K562 (cell line): ENCODE data around the gene BICC1. TPM values are rescaled to one million over a fixed set of nuclear protein-coding genes. Genes with fewer than 3 reads are reported as not detected.

ENCODE experiments used
- ATAC-seq: fragments of 200-7000 bp; cut with Tn5 transposase; 3 replicates; pipeline ENCODE4 v1.9.1; 2020; ENCODE audit warnings: moderate library complexity
- BruUV-seq: library from RNA; stranded (reverse); fragments of 400-500 nt; replicated peaks from 2 replicates; lab custom pipeline; 2021; lab: Mats Ljungman, UMichigan
- CTCF ChIA-PET: fragments of 300-600 bp; formaldehyde crosslinking; extraction: SDS; loops from one replicate; lab custom pipeline; 2021; ENCODE audit warnings: low intra/inter-chr PET ratio; lab: Yijun Ruan, JAX
- POLR2A ChIA-PET: fragments of 300-600, 350-650 bp; sonication (Branson Sonifier 250); formaldehyde crosslinking; extraction: SDS; loops from one replicate; lab custom pipeline; 2021; ENCODE audit warnings: antibody characterized with exemption, inconsistent platforms; lab: Yijun Ruan, JAX
- DNase-seq, 4 experiments: peaks; one replicate each; pipeline versions ENCODE4 v3.0.0 to v3.0.0-alpha.2; 2011 to 2018; ENCODE audit warnings: low spot score in 3 of 4, mixed read lengths in 3 of 4; ENCODE audit errors: extremely low read depth in 1 of 4
- FAIRE-seq: peaks from 2 replicates; lab custom pipeline; 2011; peaks lifted over from hg19 to GRCh38; lab: Jason Lieb, UNC
- H2AFZ ChIP-seq: 2 replicates; pipeline ENCODE4 v1.6.0; 2011; ENCODE audit warnings: low read depth, low read length, control low read depth, inconsistent platforms
- H3K27ac ChIP-seq: fragments of 200-600 bp; 3 replicates; pipeline ENCODE4 v1.8.0; 2011; ENCODE audit warnings: low read depth, mild to moderate bottlenecking, control low read depth, inconsistent platforms, low read length, moderate library complexity, mixed read lengths; ENCODE audit errors: extremely low read depth
- H3K27me3 ChIP-seq, 2 experiments: fragments of 300-600 bp in 1 of 2; 2 replicates in 1 of 2; 3 replicates in 1 of 2; pipeline versions ENCODE4 v1.6.0 to v1.8.0; 2011; ENCODE audit warnings: inconsistent platforms in 2 of 2, low read length in 2 of 2, mild to moderate bottlenecking in 1 of 2, mixed read lengths in 1 of 2, moderate library complexity in 1 of 2; ENCODE audit not compliant: control insufficient read depth in 2 of 2, insufficient read depth in 2 of 2
- H3K36me3 ChIP-seq: fragments of 300-600 bp; 3 replicates; pipeline ENCODE4 v1.8.0; 2011; ENCODE audit warnings: mild to moderate bottlenecking, low read length, inconsistent platforms; ENCODE audit not compliant: control insufficient read depth, insufficient read depth
- H3K4me1 ChIP-seq, 2 experiments: fragments of 200-600 bp in 1 of 2; replicated peaks in 1 of 2; 2 replicates in 1 of 2; 3 replicates in 1 of 2; pipeline versions ENCODE4 v1.5.1 to v1.8.0; 2011; ENCODE audit warnings: inconsistent platforms in 2 of 2, low read length in 2 of 2, mild to moderate bottlenecking in 1 of 2, mixed read lengths in 1 of 2, moderate library complexity in 1 of 2; ENCODE audit not compliant: control insufficient read depth in 2 of 2, insufficient read depth in 2 of 2
- H3K4me2 ChIP-seq: 2 replicates; pipeline ENCODE4 v1.6.1; 2011; ENCODE audit warnings: low read length, control low read depth, inconsistent platforms, mixed read lengths; ENCODE audit not compliant: insufficient read depth
- H3K4me3 ChIP-seq: fragments of 200-600 bp; sonication (generic), shearing (Covaris generic); 2 replicates; pipeline ENCODE4 v1.5.1; 2016; ENCODE audit warnings: control low read depth, inconsistent platforms
- H3K79me2 ChIP-seq: fragments of 200-600 bp; 3 replicates; pipeline ENCODE4 v1.8.0; 2011; ENCODE audit warnings: low read length, inconsistent platforms; ENCODE audit not compliant: control insufficient read depth, insufficient read depth
- H3K9ac ChIP-seq, 2 experiments: 2 replicates each; pipeline versions ENCODE4 v1.6.0 to v1.6.1; 2011; ENCODE audit warnings: low read depth in 2 of 2, low read length in 2 of 2, control low read depth in 1 of 2, inconsistent platforms in 1 of 2, mild to moderate bottlenecking in 1 of 2, mixed read lengths in 1 of 2; ENCODE audit not compliant: insufficient read depth in 1 of 2
- H3K9me1 ChIP-seq: one replicate; pipeline ENCODE4 v1.6.0; 2011; ENCODE audit warnings: inconsistent platforms, mild to moderate bottlenecking, low read length, moderate library complexity; ENCODE audit not compliant: control insufficient read depth, insufficient read depth
- H3K9me3 ChIP-seq: replicated peaks from 2 replicates; pipeline ENCODE4 v1.5.1; 2011; ENCODE audit warnings: low read depth, low read length, inconsistent platforms; ENCODE audit not compliant: control insufficient read depth, insufficient read depth
- H4K20me1 ChIP-seq: replicated peaks from 2 replicates; pipeline ENCODE4 v1.6.1; 2011; ENCODE audit warnings: low read length, inconsistent platforms, mixed read lengths; ENCODE audit not compliant: control insufficient read depth, insufficient read depth
- BCL6 ChIP-seq: fragments of 250-450 bp; sonication (Bioruptor Pico); IDR thresholded peaks from 2 replicates; pipeline ENCODE4 v1.4.0; 2020
- CBX2 ChIP-seq: fragments of 200-600 bp; sonication (generic); IDR thresholded peaks from one replicate; pipeline ENCODE4 v1.6.1; 2012; ENCODE audit warnings: mild to moderate bottlenecking, low read length, inconsistent platforms; ENCODE audit not compliant: insufficient read depth, poor library complexity, severe bottlenecking
- E2F8 ChIP-seq: fragments of 450-650 bp; IDR thresholded peaks from 2 replicates; pipeline ENCODE4 v1.7.1; 2018; ENCODE audit warnings: mild to moderate bottlenecking, low read depth; ENCODE audit not compliant: partially characterized antibody
- GATAD2B ChIP-seq: fragments of 450-650 bp; IDR thresholded peaks from 2 replicates; pipeline ENCODE4 v1.6.1; 2017; ENCODE audit warnings: mild to moderate bottlenecking, borderline replicate concordance
- HINFP ChIP-seq: fragments of 450-650 bp; conservative IDR thresholded peaks from 2 replicates; pipeline ENCODE4 v1.6.1; 2016; ENCODE audit warnings: missing genetic modification characterization, low read depth, mild to moderate bottlenecking, control low read depth, missing compliant biosample characterization
- HMG20B ChIP-seq: fragments of 250-450 bp; sonication (Bioruptor Pico); IDR thresholded peaks from 2 replicates; pipeline ENCODE4 v1.5.0; 2021; ENCODE audit warnings: mild to moderate bottlenecking
- PURB ChIP-seq: sonication (generic); formaldehyde crosslinking; IDR thresholded peaks from 2 replicates; pipeline ENCODE4 v1.9.0; 2021; ENCODE audit warnings: low read depth, mild to moderate bottlenecking, missing genetic modification reagents
- SETDB1 ChIP-seq: IDR thresholded peaks from one replicate; pipeline ENCODE4 v1.6.1; 2012; ENCODE audit warnings: low read length, control low read depth, inconsistent platforms
- TAF7 ChIP-seq: fragments of 450-650 bp; IDR thresholded peaks from 2 replicates; pipeline ENCODE4 v1.6.1; 2016; ENCODE audit warnings: missing genetic modification characterization, missing compliant biosample characterization
- ZNF143 ChIP-seq: sonication (generic); formaldehyde crosslinking; IDR thresholded peaks from 2 replicates; pipeline ENCODE4 v1.9.0; 2022; ENCODE audit warnings: mild to moderate bottlenecking, missing genetic modification reagents
- ZNF277 ChIP-seq: fragments of 250-450 bp; sonication (Bioruptor Pico); IDR thresholded peaks from 2 replicates; pipeline ENCODE4 v1.8.0; 2022; ENCODE audit warnings: inconsistent platforms, mild to moderate bottlenecking, moderate library complexity, borderline replicate concordance
- WGBS: fragments of 100-300 bp; shearing (Covaris generic); methylation state at CpG from one replicate; pipeline ENCODE4 v1.1.6; 2016; ENCODE audit warnings: low coverage, mixed read lengths; ENCODE audit not compliant: insufficient coverage; ENCODE audit errors: missing lambda C conversion rate; 5-methylcytosine and 5-hydroxymethylcytosine counted together
- in situ Hi-C: fragments of 300-500 bp; cut with MboI; formaldehyde crosslinking; loops from 4 replicates; pipeline ENCODE4 v1.15.0; 2018; ENCODE audit warnings: inconsistent platforms, mixed read lengths
- intact Hi-C: fragments of 100-400 bp; cut with micrococcal nuclease; formaldehyde crosslinking; loops from 2 replicates; pipeline ENCODE4 v1.14.2; 2022
- polyA plus RNA-seq, 8 experiments: library from polyadenylated mRNA; depleted of rRNA in 4 of 8; stranded (reverse) in 5 of 8; unstranded in 3 of 8; fragments of >200 nt; fragmentation: Nextera tagmentation in 2 of 8; fragmentation: Illumina TruSeq in 1 of 8; extraction: Ambion mirVana in 2 of 8; extraction: Trizol in 1 of 8; gene quantifications; 2 replicates each; pipeline versions ENCODE4 v1.2.1 to v1.2.3, GENCODE V29; 2011 to 2014; ENCODE audit warnings: inconsistent platforms in 1 of 8, missing spikeins in 1 of 8
- total RNA-seq, 7 experiments: library from RNA; depleted of rRNA in 6 of 7; stranded (reverse); fragments of >200 nt in 6 of 7; fragmentation: Illumina TruSeq in 2 of 7; extraction: Trizol in 2 of 7; gene quantifications; 2 replicates each; pipeline versions ENCODE4 v1.2.1 to v1.2.3, GENCODE V29; 2011 to 2021; ENCODE audit warnings: low replicate concordance in 1 of 7

The BICC1 gene
- total and polyA plus RNA-seq, 9 of the 15 experiments (the other 6 are each of a cell fraction or from before 2014, with no cell fraction given): not detected

- H3K9ac ChIP-seq: no peak overlapping the region
- TF ChIP-seq SETDB1: no peak
- no peak for TF ChIP-seq GATAD2B
- TF ChIP-seq HINFP (tag): no peak
- H3K4me3 ChIP-seq: no peak overlapping the region
- no peaks in the 10 kb centered on the region for H3K4me1 ChIP-seq
- H4K20me1 ChIP-seq: no peaks in the 10 kb centered on the region
- H3K9me3 ChIP-seq: no peaks in the 10 kb centered on the region
- FAIRE-seq (no peak), ATAC-seq (no peak), DNase-seq (no peak)
- no peaks in the 10 kb centered on the region for H3K27me3 ChIP-seq
- H3K4me2 ChIP-seq: no peak overlapping the region
- no peak overlapping the region for H3K27ac ChIP-seq
- ChIA-PET POLR2A (no interaction called here), CTCF (no interaction called here)
- H3K36me3 ChIP-seq: no peaks in the 10 kb centered on the region
- H2AFZ ChIP-seq: no peak overlapping the region
- H3K79me2 ChIP-seq: no peaks in the 10 kb centered on the region
- WGBS: 0% methylated on average over 1 of the region's 1 CpG
- BruUV-seq: no TSS peak
- in situ Hi-C loops: no loop called here
- intact Hi-C loops: no loop called here
- H3K9me1 ChIP-seq: no peaks in the 10 kb centered on the region
These were observed 25.9 kb upstream of the BICC1 start for GRCh38 chr10:58486821-58487220.

- CTCF ChIA-PET: no interaction called here
- Histone ChIP-seq H3K4me2 (no peak overlapping the region), H3K4me3 (no peak overlapping the region), H3K4me1 (no peaks in the 10 kb centered on the region), H3K9me3 (no peaks in the 10 kb centered on the region), H3K36me3 (no peaks in the 10 kb centered on the region), H3K9ac (no peak overlapping the region), H3K27me3 (no peaks in the 10 kb centered on the region), H3K9me1 (no peaks in the 10 kb centered on the region), H2AFZ (no peak overlapping the region), H4K20me1 (no peaks in the 10 kb centered on the region), H3K79me2 (no peaks in the 10 kb centered on the region), H3K27ac (no peak overlapping the region)
- intact Hi-C loops (no loop called here), in situ Hi-C loops (no loop called here)
- POLR2A ChIA-PET: no interaction called here
- DNase-seq (no peak), ATAC-seq (no peak), FAIRE-seq (no peak)
- WGBS: 3% methylated on average over 2 of the region's 2 CpGs
- no TSS peak for BruUV-seq
- TF ChIP-seq BCL6 (no peak), HMG20B (CRISPR knock-in tag) (no peak), CBX2 (no peak), ZNF277 (CRISPR knock-in tag) (no peak), ZNF143 (no peak), TAF7 (tag) (no peak), PURB (no peak), E2F8 (no peak)
These were observed 23.8 kb upstream of the BICC1 start for GRCh38 chr10:58488921-58489320.
